A549 (cell line): Measurements from ENCODE around the gene MLXIPL.

ENCODE experiments used
- HOXA7 ChIP-seq: fragments of 250-450 bp; sonication (Bioruptor Pico); IDR thresholded peaks from 2 replicates; pipeline ENCODE4 v1.5.0; 2020; ENCODE audit warnings: mild to moderate bottlenecking, moderate library complexity
- JUN ChIP-seq, 2 experiments: fragments of >200 bp; sonication (Bioruptor Twin); formaldehyde crosslinking; IDR thresholded peaks; 2 replicates in 1 of 2; 3 replicates in 1 of 2; pipeline ENCODE4 v1.6.1; 2016 to 2017
- NR3C1 ChIP-seq: fragments of >200 bp; sonication (Bioruptor Twin); formaldehyde crosslinking; IDR thresholded peaks from 3 replicates; pipeline ENCODE4 v1.6.1; 2017
- POLR2A ChIP-seq: IDR thresholded peaks from 2 replicates; pipeline ENCODE4 v1.6.1; 2012; ENCODE audit warnings: mild to moderate bottlenecking, low read length
- RCOR1 ChIP-seq: fragments of 150-350 bp; IDR thresholded peaks from 2 replicates; pipeline ENCODE4 v1.6.1; 2014; ENCODE audit warnings: antibody characterized with exemption, low read length, low read depth
- SREBF2 ChIP-seq: fragments of 450-650 bp; IDR thresholded peaks from 2 replicates; pipeline ENCODE4 v1.6.1; 2014; ENCODE audit warnings: mild to moderate bottlenecking, moderate library complexity
- ZC3H11A ChIP-seq: fragments of 450-650 bp; IDR thresholded peaks from 2 replicates; pipeline ENCODE4 v1.6.1; 2014; ENCODE audit warnings: antibody characterized with exemption, mild to moderate bottlenecking
- TF ChIP-seq, protein P1 (sequence below): fragments of >200 bp; sonication (Bioruptor Twin); formaldehyde crosslinking; IDR thresholded peaks from 3 replicates; pipeline ENCODE4 v1.5.1; 2016
- TF ChIP-seq, protein P2 (sequence below): fragments of >200 bp; sonication (Bioruptor Twin); formaldehyde crosslinking; IDR thresholded peaks from 3 replicates; pipeline ENCODE4 v1.6.1; 2016

DNA sequence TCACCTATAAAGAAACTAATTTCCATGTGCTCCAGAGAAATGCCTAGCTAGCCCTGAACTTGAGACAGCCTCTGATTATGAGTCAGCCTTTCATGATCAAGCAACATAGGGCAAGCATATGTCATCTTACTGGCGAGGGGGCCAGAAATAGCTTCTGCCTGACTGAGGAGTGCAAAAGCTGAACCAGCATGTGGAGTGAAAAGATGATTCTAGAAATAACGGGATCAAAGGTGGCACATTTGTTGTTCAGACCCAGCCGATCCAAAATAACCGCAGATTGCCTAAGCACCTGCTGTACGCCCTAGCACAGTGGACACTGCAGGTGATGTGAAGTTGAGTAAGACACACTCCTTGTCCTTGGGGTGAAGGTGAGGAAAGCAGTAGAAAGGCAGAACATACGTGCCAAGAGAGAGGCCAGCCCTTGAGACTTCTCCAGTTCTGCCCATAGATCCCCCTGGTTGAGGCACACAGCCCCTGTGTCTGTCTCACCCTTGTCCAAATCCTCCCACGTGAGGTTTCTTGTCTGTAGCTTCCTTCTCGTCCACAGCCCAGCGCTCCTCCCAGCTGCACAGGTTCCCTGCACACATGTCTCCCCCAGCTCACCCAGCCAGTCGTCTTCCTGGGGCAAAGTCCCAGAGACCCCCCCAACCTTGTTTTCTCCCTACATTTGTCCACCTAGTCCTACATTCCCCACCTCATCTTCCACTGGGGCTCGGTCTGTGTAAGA, 64.0 kb downstream of the MLXIPL start:
- TF ChIP-seq ZC3H11A (no peak), HOXA7 (CRISPR knock-in tag) (no peak), RCOR1 (no peak), JUN (IDR thresholded peaks at IDR 0.05) (no peak), POLR2A (no peak), SREBF2 (no peak), NR3C1 (no peak)
- TF ChIP-seq, protein P1, sequence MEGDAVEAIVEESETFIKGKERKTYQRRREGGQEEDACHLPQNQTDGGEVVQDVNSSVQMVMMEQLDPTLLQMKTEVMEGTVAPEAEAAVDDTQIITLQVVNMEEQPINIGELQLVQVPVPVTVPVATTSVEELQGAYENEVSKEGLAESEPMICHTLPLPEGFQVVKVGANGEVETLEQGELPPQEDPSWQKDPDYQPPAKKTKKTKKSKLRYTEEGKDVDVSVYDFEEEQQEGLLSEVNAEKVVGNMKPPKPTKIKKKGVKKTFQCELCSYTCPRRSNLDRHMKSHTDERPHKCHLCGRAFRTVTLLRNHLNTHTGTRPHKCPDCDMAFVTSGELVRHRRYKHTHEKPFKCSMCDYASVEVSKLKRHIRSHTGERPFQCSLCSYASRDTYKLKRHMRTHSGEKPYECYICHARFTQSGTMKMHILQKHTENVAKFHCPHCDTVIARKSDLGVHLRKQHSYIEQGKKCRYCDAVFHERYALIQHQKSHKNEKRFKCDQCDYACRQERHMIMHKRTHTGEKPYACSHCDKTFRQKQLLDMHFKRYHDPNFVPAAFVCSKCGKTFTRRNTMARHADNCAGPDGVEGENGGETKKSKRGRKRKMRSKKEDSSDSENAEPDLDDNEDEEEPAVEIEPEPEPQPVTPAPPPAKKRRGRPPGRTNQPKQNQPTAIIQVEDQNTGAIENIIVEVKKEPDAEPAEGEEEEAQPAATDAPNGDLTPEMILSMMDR: no peak
- TF ChIP-seq, protein P2, sequence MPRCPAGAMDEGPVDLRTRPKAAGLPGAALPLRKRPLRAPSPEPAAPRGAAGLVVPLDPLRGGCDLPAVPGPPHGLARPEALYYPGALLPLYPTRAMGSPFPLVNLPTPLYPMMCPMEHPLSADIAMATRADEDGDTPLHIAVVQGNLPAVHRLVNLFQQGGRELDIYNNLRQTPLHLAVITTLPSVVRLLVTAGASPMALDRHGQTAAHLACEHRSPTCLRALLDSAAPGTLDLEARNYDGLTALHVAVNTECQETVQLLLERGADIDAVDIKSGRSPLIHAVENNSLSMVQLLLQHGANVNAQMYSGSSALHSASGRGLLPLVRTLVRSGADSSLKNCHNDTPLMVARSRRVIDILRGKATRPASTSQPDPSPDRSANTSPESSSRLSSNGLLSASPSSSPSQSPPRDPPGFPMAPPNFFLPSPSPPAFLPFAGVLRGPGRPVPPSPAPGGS: no peak
